ENCODE results near the gene ZFHX3.

- TF ChIP-seq CTCF (optimal IDR thresholded peaks at IDR 0.05 in 1 of 3, IDR thresholded peaks at IDR 0.05 in 1 of 3, conservative IDR thresholded peaks at IDR 0.05 in 1 of 3; ENCODE audit: extremely low read depth in 1 of 3, insufficient read depth in 2 of 3, low read length in 3 of 3) (no peak), EZH2 (IDR thresholded peaks at IDR 0.05; ENCODE audit: low read length) (no peak)
These were observed 223.9 kb downstream of the ZFHX3 start for GRCh38 chr16:72824027-72824426.
